IMR-90 (cell line): ENCODE measurements around the gene BTN2A1. TPM values are rescaled to one million over a fixed set of nuclear protein-coding genes. Genes with fewer than 3 reads are reported as not detected.

Experiments
- ATAC-seq: fragments of 200-7000 bp; cut with Tn5 transposase; 2 replicates; pipeline ENCODE4 v1.9.1; 2020; ENCODE audit warnings: low read depth, mild to moderate bottlenecking, moderate library complexity
- BruUV-seq: library from RNA; stranded (reverse); fragments of 400-500 nt; replicated peaks from 2 replicates; lab custom pipeline; 2021; lab: Mats Ljungman, UMichigan
- CTCF ChIA-PET: fragments of 300-600 bp; formaldehyde crosslinking; extraction: SDS; loops from one replicate; lab custom pipeline; 2021; ENCODE audit warnings: antibody characterized with exemption; lab: Yijun Ruan, JAX
- POLR2A ChIA-PET: fragments of 300-600 bp; sonication (Branson Sonifier 250); formaldehyde crosslinking; loops from one replicate; lab custom pipeline; 2022; ENCODE audit warnings: antibody characterized with exemption; ENCODE audit not compliant: unreplicated experiment; lab: Charles Lee
- DNase-seq: peaks from one replicate; pipeline ENCODE4 v3.0.0; 2013
- H2AFZ ChIP-seq: replicated peaks from 2 replicates; pipeline ENCODE3; 2013; ENCODE audit warnings: low read length, mild to moderate bottlenecking; ENCODE audit not compliant: poor library complexity
- H2AK5ac ChIP-seq: 2 replicates; pipeline ENCODE4 v1.6.1; 2013; ENCODE audit warnings: low read depth, low read length, inconsistent platforms
- H2AK9ac ChIP-seq: replicated peaks from 2 replicates; pipeline ENCODE3; 2013; ENCODE audit warnings: mild to moderate bottlenecking, low read depth, low read length, moderate library complexity; ENCODE audit not compliant: poor library complexity
- H2BK120ac ChIP-seq: 2 replicates; pipeline ENCODE4 v1.6.1; 2013; ENCODE audit warnings: low read depth, low read length, inconsistent platforms
- H2BK15ac ChIP-seq: 3 replicates; pipeline ENCODE4 v1.6.1; 2013; ENCODE audit warnings: low read depth, low read length, inconsistent platforms
- H2BK20ac ChIP-seq: 2 replicates; pipeline ENCODE4 v1.6.1; 2013; ENCODE audit warnings: low read depth, mild to moderate bottlenecking, inconsistent platforms, low read length, moderate library complexity
- H2BK5ac ChIP-seq: 2 replicates; pipeline ENCODE4 v1.6.1; 2013; ENCODE audit warnings: mild to moderate bottlenecking, low read depth, low read length, inconsistent platforms; ENCODE audit not compliant: poor library complexity, severe bottlenecking
- H3K14ac ChIP-seq: replicated peaks from 2 replicates; pipeline ENCODE4 v1.6.1; 2013; ENCODE audit warnings: low read depth, low read length, inconsistent platforms
- H3K18ac ChIP-seq: 2 replicates; pipeline ENCODE4 v1.6.1; 2013; ENCODE audit warnings: low read depth, low read length, control low read depth
- H3K23ac ChIP-seq: 2 replicates; pipeline ENCODE4 v1.6.1; 2013; ENCODE audit warnings: low read depth, low read length, inconsistent platforms
- H3K27ac ChIP-seq: 2 replicates; pipeline ENCODE4 v1.5.1; 2013; ENCODE audit warnings: mild to moderate bottlenecking, control low read depth, low read length; ENCODE audit not compliant: insufficient read depth
- H3K27me3 ChIP-seq: 2 replicates; pipeline ENCODE4 v1.6.1; 2013; ENCODE audit warnings: low read length; ENCODE audit not compliant: control insufficient read depth, insufficient read depth
- H3K36me3 ChIP-seq: 2 replicates; pipeline ENCODE4 v1.6.1; 2013; ENCODE audit warnings: low read length, mixed read lengths; ENCODE audit not compliant: control insufficient read depth, insufficient read depth
- H3K4ac ChIP-seq: 2 replicates; pipeline ENCODE4 v1.6.1; 2013; ENCODE audit warnings: low read depth, low read length, inconsistent platforms
- H3K4me1 ChIP-seq: 2 replicates; pipeline ENCODE4 v1.6.1; 2013; ENCODE audit warnings: low read length, mixed read lengths; ENCODE audit not compliant: control insufficient read depth, insufficient read depth
- H3K4me2 ChIP-seq: 2 replicates; pipeline ENCODE4 v1.6.1; 2013; ENCODE audit warnings: low read depth, mild to moderate bottlenecking, control low read depth, low read length, moderate library complexity
- H3K4me3 ChIP-seq: 2 replicates; pipeline ENCODE4 v1.5.1; 2013; ENCODE audit warnings: low read depth, mild to moderate bottlenecking, control low read depth, low read length, moderate library complexity; ENCODE audit not compliant: insufficient read depth
- H3K56ac ChIP-seq: 2 replicates; pipeline ENCODE4 v1.6.1; 2013; ENCODE audit warnings: low read length, inconsistent platforms; ENCODE audit not compliant: insufficient read depth; ENCODE audit errors: extremely low read depth
- H3K79me1 ChIP-seq, 2 experiments: 2 replicates each; pipeline ENCODE4 v1.6.1; 2013; ENCODE audit warnings: low read length in 2 of 2, inconsistent platforms in 1 of 2, low read depth in 1 of 2
- H3K9ac ChIP-seq: 2 replicates; pipeline ENCODE4 v1.6.1; 2013; ENCODE audit warnings: low read depth, low read length, control low read depth
- H3K9me1 ChIP-seq: 2 replicates; pipeline ENCODE4 v1.6.1; 2013; ENCODE audit warnings: low read length, inconsistent platforms; ENCODE audit not compliant: insufficient read depth
- H3K9me3 ChIP-seq: 2 replicates; pipeline ENCODE4 v1.6.1; 2013; ENCODE audit warnings: low read length; ENCODE audit not compliant: control insufficient read depth, insufficient read depth
- H4K20me1 ChIP-seq: 2 replicates; pipeline ENCODE4 v1.6.1; 2013; ENCODE audit warnings: low read length, inconsistent platforms; ENCODE audit not compliant: insufficient read depth
- H4K5ac ChIP-seq: 2 replicates; pipeline ENCODE4 v1.6.1; 2013; ENCODE audit warnings: mild to moderate bottlenecking, low read depth, low read length, control low read depth
- H4K8ac ChIP-seq, 2 experiments: 2 replicates each; pipeline ENCODE4 v1.6.1; 2013; ENCODE audit warnings: low read depth in 2 of 2, low read length in 2 of 2, control low read depth in 1 of 2, inconsistent platforms in 1 of 2
- H4K91ac ChIP-seq: 2 replicates; pipeline ENCODE4 v1.6.1; 2013; ENCODE audit warnings: low read depth, low read length, inconsistent platforms; ENCODE audit not compliant: insufficient read depth
- CEBPB ChIP-seq: IDR thresholded peaks from 2 replicates; pipeline ENCODE4 v1.6.1; 2012; ENCODE audit warnings: low read depth, low read length, improper control_type of control experiment
- CTCF ChIP-seq: conservative IDR thresholded peaks from 2 replicates; pipeline ENCODE4 v1.5.1; 2012; ENCODE audit warnings: mild to moderate bottlenecking, low read depth, low read length, improper control_type of control experiment
- WGBS, 2 experiments: methylation state at CpG; one replicate each; pipeline versions ENCODE4 v1.1.5 to v1.1.7; 2013; ENCODE audit warnings: missing lambda C conversion rate in 2 of 2; ENCODE audit not compliant: insufficient read length in 1 of 2; ENCODE audit errors: extremely low coverage in 2 of 2; 5-methylcytosine and 5-hydroxymethylcytosine counted together
- dilution Hi-C: fragments of 300-500 bp; cut with HindIII; formaldehyde crosslinking; loops from one replicate; pipeline ENCODE4 v1.14.3; 2018; ENCODE audit warnings: low sequenced_read_pairs; ENCODE audit not compliant: unreplicated experiment
- in situ Hi-C: fragments of 300-500 bp; cut with MboI; formaldehyde crosslinking; loops from 3 replicates; pipeline ENCODE4 v1.14.3; 2019; ENCODE audit warnings: low sequenced_read_pairs, inconsistent platforms, mixed read lengths
- intact Hi-C: fragments of 100-400 bp; cut with micrococcal nuclease; formaldehyde crosslinking; loops from 2 replicates; pipeline ENCODE4 v1.10.0; 2022
- polyA plus RNA-seq, 3 experiments: library from polyadenylated mRNA; depleted of rRNA; stranded (reverse); fragments of >200 nt; gene quantifications; 2 replicates each; pipeline ENCODE4 v1.2.3, GENCODE V29; 2012; ENCODE audit warnings: low replicate concordance in 1 of 3
- total RNA-seq: library from RNA; depleted of rRNA; stranded (reverse); fragments of >200 nt; gene quantifications from 2 replicates; pipeline ENCODE4 v1.2.3, GENCODE V29; 2012

The BTN2A1 gene
- total and polyA plus RNA-seq, 2 of the 4 experiments (the other 2 are of a cell fraction) = 13.6 to 40.2 TPM

DNA sequence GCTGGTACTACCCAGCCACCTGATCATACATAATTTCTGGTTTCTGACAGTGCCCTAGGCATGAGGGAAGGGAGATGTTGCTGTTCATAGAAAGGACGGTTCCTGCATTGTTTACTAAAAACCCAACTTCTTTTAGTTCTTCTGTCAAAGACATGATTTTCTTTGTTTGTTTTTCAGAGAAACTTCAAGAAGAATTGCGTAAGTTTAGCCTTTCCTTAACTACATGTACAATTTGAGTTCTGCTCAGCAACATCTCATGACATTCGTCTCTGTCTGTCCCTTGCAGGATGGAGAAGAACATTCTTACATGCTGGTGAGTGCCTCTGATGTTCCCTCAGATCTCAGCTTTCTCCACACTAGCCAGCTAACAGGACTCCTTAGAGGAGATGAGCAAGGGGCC is 8.0 kb downstream of the BTN2A1 start:
- ChIA-PET CTCF (no interaction called here), POLR2A (interaction anchor here (0.6 kb wide), 1 partner anchor 192 kb away, joined by 3 read pairs; no protein-coding TSS in a partner anchor)
- Histone ChIP-seq H3K18ac (no peak overlapping the region), H2AK5ac (no peak overlapping the region), H2BK15ac (no peak overlapping the region), H3K14ac (no peak overlapping the region), H4K91ac (no peak overlapping the region), H2BK5ac (no peak overlapping the region), H2AFZ (no peak overlapping the region), H4K8ac (no peak overlapping the region), H3K4me2 (no peak overlapping the region), H3K9me3 (no peaks in the 10 kb centered on the region), H3K27me3 (no peaks in the 10 kb centered on the region), H3K27ac (no peak overlapping the region), H2AK9ac (no peak overlapping the region), H3K23ac (no peak overlapping the region), H3K36me3 (peaks cover 67% of the 10 kb centered on the region), H2BK20ac (no peak overlapping the region), H3K4me3 (no peak overlapping the region), H3K4ac (no peak overlapping the region), H4K5ac (no peak overlapping the region), H4K20me1 (peaks cover 17% of the 10 kb centered on the region; the same call in 1 of the 2 replicates), H3K9ac (no peak overlapping the region), H2BK120ac (no peak overlapping the region), H3K79me1 (peaks cover 30 to 66% of the 10 kb centered on the region in 2 experiments), H3K9me1 (peaks cover 22% of the 10 kb centered on the region), H3K4me1 (peaks cover 6% of the 10 kb centered on the region), H3K56ac (no peak overlapping the region)
- ATAC-seq = no peak
- dilution Hi-C loops = no loop called here
- no TSS peak for BruUV-seq
- no peak for DNase-seq
- in situ Hi-C loops = no loop called here
- intact Hi-C loops = no loop called here
- TF ChIP-seq CTCF = no peak
- TF ChIP-seq CEBPB = peak; percentile 40; the same call in 1 of the 2 replicates
- WGBS, 2 experiments = 100% methylated on average over 1 of the region's 3 CpGs; no CpG with 5 or more reads in 1 of the 2 experiments
